IPS-20b (cell line): ENCODE results near the gene DPYSL5.
A peak's percentile ranks its signal among the peaks of the same experiment; 100 is the strongest.
"Not testable (repeated sequence)": the region's sequence is repeated elsewhere in the genome, so short reads cannot be mapped to it uniquely, and the experiment has no call there.

Experiments used
- H3K27ac ChIP-seq: one replicate; pipeline ENCODE4 v1.5.1; 2013; ENCODE audit warnings: low read length
- H3K27me3 ChIP-seq: 2 replicates; pipeline ENCODE4 v1.6.1; 2013; ENCODE audit warnings: mild to moderate bottlenecking, low read length, inconsistent platforms; ENCODE audit not compliant: insufficient read depth
- H3K36me3 ChIP-seq: 2 replicates; pipeline ENCODE4 v1.6.1; 2013; ENCODE audit warnings: low read depth, mild to moderate bottlenecking, inconsistent platforms, low read length, moderate library complexity; ENCODE audit not compliant: insufficient read depth
- H3K4me1 ChIP-seq: 2 replicates; pipeline ENCODE4 v1.6.1; 2013; ENCODE audit warnings: mild to moderate bottlenecking, control low read depth, inconsistent platforms, low read length, moderate library complexity; ENCODE audit not compliant: insufficient read depth
- H3K4me3 ChIP-seq: 2 replicates; pipeline ENCODE4 v1.5.1; 2013; ENCODE audit warnings: mild to moderate bottlenecking, low read length, inconsistent platforms
- H3K9ac ChIP-seq: 2 replicates; pipeline ENCODE4 v1.6.1; 2013; ENCODE audit warnings: low read depth, mild to moderate bottlenecking, inconsistent platforms, low read length, moderate library complexity
- H3K9me3 ChIP-seq: 2 replicates; pipeline ENCODE4 v1.6.1; 2013; ENCODE audit warnings: mild to moderate bottlenecking, low read depth, low read length, inconsistent platforms; ENCODE audit not compliant: insufficient read depth

Gene DPYSL5

DNA sequence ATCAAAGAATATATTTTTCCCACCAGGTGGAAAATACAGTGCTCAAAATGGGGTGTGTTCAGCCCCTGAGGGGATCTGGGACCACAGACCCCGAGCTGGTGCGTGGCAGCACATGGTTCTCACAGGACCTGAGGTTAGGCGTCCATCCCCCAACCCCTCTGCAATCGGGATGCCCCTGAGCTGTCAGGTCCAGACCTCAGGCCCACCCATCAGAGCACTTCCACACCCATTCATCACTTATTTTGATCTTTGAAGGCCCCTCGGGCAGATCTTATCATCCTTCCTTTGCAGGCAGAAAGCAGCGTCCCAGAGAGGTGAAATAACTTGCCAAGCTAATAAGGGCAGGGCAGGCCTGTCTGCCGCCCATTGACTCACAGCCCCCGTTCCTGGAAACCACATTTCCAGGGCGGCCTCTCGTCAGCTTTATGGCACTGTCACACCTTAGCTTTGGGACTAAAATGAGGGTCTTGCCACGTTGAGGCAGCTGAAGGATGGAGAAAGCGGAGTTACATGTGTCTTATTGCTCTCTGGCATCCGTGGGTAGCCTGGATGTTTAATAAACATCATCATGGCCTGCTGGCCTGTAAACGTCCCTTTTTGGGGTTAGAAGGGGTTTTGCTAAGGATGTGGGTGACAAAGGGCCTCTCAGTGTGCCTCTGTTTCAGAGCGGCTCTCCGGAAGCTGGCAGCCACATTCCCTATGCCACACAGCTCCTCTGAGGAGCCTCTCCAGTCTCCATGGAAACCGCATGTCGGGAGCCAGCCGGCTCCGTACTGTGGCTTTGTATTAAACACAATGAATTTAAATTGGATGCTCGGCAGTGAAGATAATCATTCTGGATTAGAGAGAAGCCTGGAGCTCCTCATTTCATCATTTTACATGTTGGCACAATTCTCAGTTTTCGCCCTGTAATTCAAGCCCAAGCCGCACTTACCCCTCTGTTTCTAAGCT lies 64.3 kb downstream of the DPYSL5 start:
- no peaks in the 10 kb centered on the region for H3K27me3 ChIP-seq
- peaks cover 27% of the 10 kb centered on the region for H3K4me1 ChIP-seq
- no peaks in the 10 kb centered on the region for H3K36me3 ChIP-seq
- H3K9ac ChIP-seq: peak overlapping the region; percentile 38; the same call in 1 of the 2 replicates
- H3K9me3 ChIP-seq: no peaks in the 10 kb centered on the region
- H3K27ac ChIP-seq: no peak overlapping the region
- peak overlapping the region; percentile 50; the same call in 1 of the 2 replicates for H3K4me3 ChIP-seq

DNA sequence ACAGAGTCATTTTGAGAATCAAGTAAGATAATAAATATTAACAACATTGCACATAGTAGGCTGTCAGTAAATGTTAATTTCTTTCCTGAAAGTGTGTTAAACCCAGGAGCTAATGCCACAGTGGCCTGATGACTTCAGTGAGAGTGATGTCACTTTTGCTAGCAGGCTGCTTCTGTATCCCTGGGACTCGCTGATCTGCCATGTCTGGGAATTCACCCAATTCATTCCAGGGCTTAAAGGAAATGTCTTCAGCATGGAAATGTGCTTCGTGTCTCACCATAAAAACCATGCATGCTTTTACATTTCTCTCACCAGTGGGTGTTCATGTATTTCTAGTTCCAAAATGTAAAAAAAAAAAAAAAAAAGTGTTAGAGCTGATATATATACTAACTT lies 65.7 kb downstream of the DPYSL5 start:
- Histone ChIP-seq H3K9ac (no peak overlapping the region), H3K4me1 (peaks cover 27% of the 10 kb centered on the region), H3K27me3 (no peaks in the 10 kb centered on the region), H3K36me3 (no peaks in the 10 kb centered on the region), H3K27ac (no peak overlapping the region), H3K9me3 (no peaks in the 10 kb centered on the region), H3K4me3 (no peak overlapping the region)

- H3K9ac ChIP-seq: no peak overlapping the region
- no peak overlapping the region for H3K27ac ChIP-seq
- H3K27me3 ChIP-seq: no peaks in the 10 kb centered on the region
Measured at GRCh38 chr2:26913999-26914658, 66.2 kb downstream of the DPYSL5 start.

GRCh38 chr2:26914659-26915310 lies 66.9 kb downstream of the DPYSL5 start:
- Histone ChIP-seq H3K9me3 (no peaks in the 10 kb centered on the region), H3K27ac (no peak overlapping the region), H3K27me3 (no peaks in the 10 kb centered on the region), H3K9ac (no peak overlapping the region; the same call in 1 of the 2 replicates), H3K4me3 (no peak overlapping the region), H3K4me1 (peaks cover 27% of the 10 kb centered on the region), H3K36me3 (no peaks in the 10 kb centered on the region)

More at GRCh38 chr2:26913999-26914658, 66.2 kb downstream of the DPYSL5 start:
- no peaks in the 10 kb centered on the region for H3K9me3 ChIP-seq
- H3K4me3 ChIP-seq: no peak overlapping the region
- H3K4me1 ChIP-seq: peaks cover 27% of the 10 kb centered on the region
- no peaks in the 10 kb centered on the region for H3K36me3 ChIP-seq

DNA sequence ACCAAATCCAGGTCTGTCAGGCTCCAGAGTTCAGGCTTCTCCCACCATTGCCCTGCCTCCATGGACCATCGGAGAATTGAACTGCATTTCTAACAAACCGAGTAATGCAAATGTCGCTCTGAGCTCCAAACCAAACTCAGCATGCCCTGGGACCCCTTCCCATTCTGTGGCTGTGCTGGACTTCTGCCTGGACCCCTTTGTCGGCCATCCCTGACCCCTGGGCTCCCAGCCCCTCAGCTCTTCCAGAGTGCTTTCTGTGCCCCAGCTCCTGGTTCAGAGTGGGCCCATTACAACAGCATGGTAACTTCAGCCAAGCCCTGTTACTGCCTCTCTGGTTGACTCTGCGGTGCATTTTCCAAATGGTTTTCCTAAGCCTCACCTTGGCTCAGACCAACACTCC lies 67.4 kb downstream of the DPYSL5 start:
- H3K36me3 ChIP-seq: no peaks in the 10 kb centered on the region
- H3K9ac ChIP-seq: no peak overlapping the region; the same call in 1 of the 2 replicates
- H3K27ac ChIP-seq: no peak overlapping the region
- no peak overlapping the region for H3K4me3 ChIP-seq
- no peaks in the 10 kb centered on the region for H3K9me3 ChIP-seq
- peaks cover 27% of the 10 kb centered on the region for H3K4me1 ChIP-seq
- no peaks in the 10 kb centered on the region for H3K27me3 ChIP-seq

GRCh38 chr2:26916128-26916692 lies 68.3 kb downstream of the DPYSL5 start:
- H3K27ac ChIP-seq: no peak overlapping the region
- H3K9ac ChIP-seq: no peak overlapping the region
- H3K36me3 ChIP-seq: no peaks in the 10 kb centered on the region
- H3K27me3 ChIP-seq: no peaks in the 10 kb centered on the region
- peaks cover 27% of the 10 kb centered on the region for H3K4me1 ChIP-seq
- no peaks in the 10 kb centered on the region for H3K9me3 ChIP-seq
- H3K4me3 ChIP-seq: no peak overlapping the region

DNA sequence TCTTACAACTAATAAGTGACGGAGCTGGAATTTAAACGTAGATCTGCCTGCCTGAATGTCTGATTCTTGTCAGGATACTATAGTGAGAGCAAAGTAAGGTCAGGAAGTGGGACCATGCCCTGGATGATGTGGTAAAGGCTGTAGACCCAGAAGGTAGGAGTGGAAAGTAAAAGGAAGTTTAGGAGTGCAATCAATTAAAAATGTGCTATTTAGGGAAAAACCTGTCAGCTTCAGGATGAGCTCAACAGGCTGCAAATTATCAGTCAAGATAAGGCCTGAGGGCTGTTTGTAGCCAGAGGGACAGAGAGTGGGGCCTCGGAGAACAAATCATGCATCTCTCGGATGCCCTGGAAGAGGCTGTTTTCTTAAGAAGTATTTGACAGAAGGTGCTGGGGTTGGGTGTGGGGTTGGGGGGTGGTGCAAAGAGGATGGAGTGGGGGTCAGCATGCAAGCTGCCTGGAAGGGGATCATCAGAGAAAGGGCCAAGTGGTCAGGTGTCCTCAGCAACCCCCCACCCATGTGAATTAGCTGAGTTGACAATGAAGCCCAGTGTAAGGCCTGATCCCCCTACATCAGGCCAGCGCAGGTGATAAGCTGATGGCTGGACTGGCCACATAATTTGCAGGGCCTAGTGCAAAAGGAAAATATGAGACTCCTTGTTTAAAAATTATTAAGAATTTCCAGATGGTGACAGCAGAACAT lies 69.4 kb downstream of the DPYSL5 start:
- Histone ChIP-seq H3K36me3 (no peaks in the 10 kb centered on the region), H3K27me3 (no peaks in the 10 kb centered on the region), H3K4me3 (no peak overlapping the region), H3K27ac (no peak overlapping the region), H3K4me1 (peaks cover 21% of the 10 kb centered on the region), H3K9ac (no peak overlapping the region), H3K9me3 (no peaks in the 10 kb centered on the region)

DNA sequence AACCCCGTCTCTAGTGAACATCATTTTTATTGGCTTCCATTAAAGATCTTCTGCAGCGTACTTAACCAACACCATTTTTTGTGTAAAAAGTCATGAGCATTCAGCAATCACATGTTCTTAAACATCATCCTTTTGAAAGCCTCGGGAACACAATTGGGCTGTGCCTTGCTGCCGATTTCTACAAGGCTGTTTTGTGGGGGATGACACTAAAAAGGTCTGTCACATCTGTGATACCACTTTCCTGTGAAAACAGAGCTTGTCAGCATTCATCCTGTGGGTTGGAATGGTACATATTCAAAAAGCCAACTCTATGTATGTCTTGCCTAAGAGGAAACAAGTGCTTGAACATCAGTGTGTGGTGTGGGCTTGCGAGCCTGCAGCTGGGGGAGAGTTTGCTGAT lies 73.4 kb downstream of the DPYSL5 start:
- Histone ChIP-seq H3K27ac (no peak overlapping the region), H3K9me3 (no peaks in the 10 kb centered on the region), H3K4me1 (peaks cover 10% of the 10 kb centered on the region; the same call in 1 of the 2 replicates), H3K36me3 (no peaks in the 10 kb centered on the region), H3K4me3 (no peak overlapping the region), H3K9ac (no peak overlapping the region), H3K27me3 (no peaks in the 10 kb centered on the region)

DNA sequence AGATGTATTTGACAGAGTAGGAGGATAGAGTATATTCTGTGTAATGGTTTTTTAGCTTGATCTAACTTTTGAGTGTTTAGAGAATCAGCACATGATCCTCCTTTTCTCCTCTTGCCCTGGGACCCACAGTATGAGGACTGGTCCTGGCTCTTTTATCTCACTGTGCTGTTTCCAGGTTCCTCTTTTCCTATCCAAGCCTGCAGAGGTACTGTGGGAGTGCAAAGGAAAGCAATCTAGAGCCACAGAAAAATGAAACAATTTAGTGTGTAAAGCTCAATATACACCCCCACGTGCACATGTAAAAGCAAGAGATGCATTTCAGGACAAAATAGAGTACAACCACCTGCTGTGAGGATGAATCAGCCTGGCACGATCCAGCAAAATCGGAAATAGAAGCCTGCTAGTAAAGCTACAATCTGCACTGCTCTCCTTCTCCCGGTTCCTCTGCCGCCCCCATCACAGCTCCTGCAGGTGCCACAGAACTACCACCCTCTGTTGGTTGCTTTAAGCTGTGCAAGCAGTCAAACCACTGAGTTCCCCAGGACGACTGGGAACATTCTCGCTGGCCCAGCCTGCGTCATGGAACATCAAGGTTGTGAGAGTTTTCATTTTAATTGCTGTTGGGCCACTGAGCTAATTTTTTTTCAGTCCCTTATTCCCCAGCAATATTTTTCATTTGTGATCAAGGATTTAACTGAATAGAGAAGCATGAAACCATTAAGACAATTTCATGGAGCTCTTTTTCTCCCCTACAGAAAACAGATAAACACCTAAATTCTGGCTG lies 74.7 kb downstream of the DPYSL5 start:
- H3K4me1 ChIP-seq: peaks cover 10% of the 10 kb centered on the region; the same call in 1 of the 2 replicates
- no peak overlapping the region for H3K4me3 ChIP-seq
- H3K9me3 ChIP-seq: no peaks in the 10 kb centered on the region
- H3K27me3 ChIP-seq: no peaks in the 10 kb centered on the region
- H3K27ac ChIP-seq: no peak overlapping the region
- no peak overlapping the region for H3K9ac ChIP-seq
- H3K36me3 ChIP-seq: no peaks in the 10 kb centered on the region

GRCh38 chr2:26923189-26923466 lies 75.2 kb downstream of the DPYSL5 start:
- peaks cover 10% of the 10 kb centered on the region; the same call in 1 of the 2 replicates for H3K4me1 ChIP-seq
- not testable (repeated sequence) for H3K27me3 ChIP-seq, H3K9ac ChIP-seq, H3K27ac ChIP-seq, H3K4me3 ChIP-seq, H3K36me3 ChIP-seq, H3K9me3 ChIP-seq
